ENCODE data around the gene STK38. TPM values are rescaled to one million over a fixed set of nuclear protein-coding genes. Genes with fewer than 3 reads are reported as not detected.

The STK38 gene
- total RNA-seq, 4 donors from 2014 or later = 32.0 to 44.3 (median 40.3) TPM

- intact Hi-C loops (cut with DNase I) = no loop called here
- Histone ChIP-seq H3K4me3 (peak overlapping the region in 3 of 4 donors; percentile 2 to 40 (median 23)), H3K27ac (replicated peaks in 1 of 4) (peak overlapping the region; percentile 53 to 99 (median 96))
Measured at GRCh38 chr6:36544228-36544627, 3.1 kb downstream of the STK38 start.

GRCh38 chr6:36542041-36542440 lies 5.2 kb downstream of the STK38 start:
- peaks cover 38 to 57% (median 53%) of the 10 kb centered on the region in 4 donors for H3K4me1 ChIP-seq
- TF ChIP-seq POLR2AphosphoS5 (IDR thresholded peaks at IDR 0.05) (no peak), EP300 (IDR thresholded peaks at IDR 0.05) (no peak), POLR2A (IDR thresholded peaks at IDR 0.05; ENCODE audit: low read depth) (no peak)
- TF ChIP-seq, protein P1, sequence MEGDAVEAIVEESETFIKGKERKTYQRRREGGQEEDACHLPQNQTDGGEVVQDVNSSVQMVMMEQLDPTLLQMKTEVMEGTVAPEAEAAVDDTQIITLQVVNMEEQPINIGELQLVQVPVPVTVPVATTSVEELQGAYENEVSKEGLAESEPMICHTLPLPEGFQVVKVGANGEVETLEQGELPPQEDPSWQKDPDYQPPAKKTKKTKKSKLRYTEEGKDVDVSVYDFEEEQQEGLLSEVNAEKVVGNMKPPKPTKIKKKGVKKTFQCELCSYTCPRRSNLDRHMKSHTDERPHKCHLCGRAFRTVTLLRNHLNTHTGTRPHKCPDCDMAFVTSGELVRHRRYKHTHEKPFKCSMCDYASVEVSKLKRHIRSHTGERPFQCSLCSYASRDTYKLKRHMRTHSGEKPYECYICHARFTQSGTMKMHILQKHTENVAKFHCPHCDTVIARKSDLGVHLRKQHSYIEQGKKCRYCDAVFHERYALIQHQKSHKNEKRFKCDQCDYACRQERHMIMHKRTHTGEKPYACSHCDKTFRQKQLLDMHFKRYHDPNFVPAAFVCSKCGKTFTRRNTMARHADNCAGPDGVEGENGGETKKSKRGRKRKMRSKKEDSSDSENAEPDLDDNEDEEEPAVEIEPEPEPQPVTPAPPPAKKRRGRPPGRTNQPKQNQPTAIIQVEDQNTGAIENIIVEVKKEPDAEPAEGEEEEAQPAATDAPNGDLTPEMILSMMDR (IDR thresholded peaks at IDR 0.05) = no peak

More at GRCh38 chr6:36544228-36544627, 3.1 kb downstream of the STK38 start:
- DNase-seq (ENCODE audit: extremely low spot score) = no peak
- TF ChIP-seq POLR2A (IDR thresholded peaks at IDR 0.05; ENCODE audit: low read depth) (no peak), EP300 (IDR thresholded peaks at IDR 0.05) (no peak), POLR2AphosphoS5 (IDR thresholded peaks at IDR 0.05) (no peak)
- TF ChIP-seq, protein P1 (IDR thresholded peaks at IDR 0.05) = no peak
- peaks cover 1 to 25% (median 16%) of the 10 kb centered on the region in 4 donors for H3K36me3 ChIP-seq
- 61% methylated on average over 1 of the region's 1 CpG for WGBS
- peaks cover 38 to 67% (median 60%) of the 10 kb centered on the region in 4 donors for H3K4me1 ChIP-seq
- H3K9me3 ChIP-seq = no peaks in the 10 kb centered on the region
- H3K27me3 ChIP-seq = no peaks in the 10 kb centered on the region

GRCh38 chr6:36539814-36540568 lies 7.3 kb downstream of the STK38 start:
- TF ChIP-seq, protein P1 (IDR thresholded peaks at IDR 0.05) = peak in 1 of 3 experiments; percentile 17
- TF ChIP-seq POLR2AphosphoS5 (IDR thresholded peaks at IDR 0.05) = no peak
- H3K27ac ChIP-seq (replicated peaks in 1 of 4) = no peak overlapping the region
- no peaks in the 10 kb centered on the region for H3K27me3 ChIP-seq
- peaks cover 26 to 44% (median 41%) of the 10 kb centered on the region in 4 donors for H3K4me1 ChIP-seq
- intact Hi-C loops (cut with DNase I) = no loop called here
- peaks cover 21 to 55% (median 37%) of the 10 kb centered on the region in 4 donors for H3K36me3 ChIP-seq
- WGBS = 81% methylated on average over 4 of the region's 4 CpGs
- no peak for DNase-seq (ENCODE audit: extremely low spot score)
- no peaks in the 10 kb centered on the region for H3K9me3 ChIP-seq
- no peak overlapping the region for H3K4me3 ChIP-seq

More at GRCh38 chr6:36542041-36542440, 5.2 kb downstream of the STK38 start:
- intact Hi-C loops (cut with DNase I) = no loop called here
- no peaks in the 10 kb centered on the region for H3K9me3 ChIP-seq
- no peaks in the 10 kb centered on the region for H3K27me3 ChIP-seq
- no peak overlapping the region for H3K4me3 ChIP-seq
- no peak overlapping the region for H3K27ac ChIP-seq (replicated peaks in 1 of 4)
- peaks cover 21 to 44% (median 29%) of the 10 kb centered on the region in 4 donors for H3K36me3 ChIP-seq
- 85% methylated on average over 2 of the region's 2 CpGs for WGBS
- no peak for DNase-seq (ENCODE audit: extremely low spot score)

- H3K4me3 ChIP-seq = no peak overlapping the region
- H3K36me3 ChIP-seq = peaks cover 21 to 61% (median 37%) of the 10 kb centered on the region in 4 donors
Measured at GRCh38 chr6:36536873-36537547, 10.3 kb downstream of the STK38 start.

DNA sequence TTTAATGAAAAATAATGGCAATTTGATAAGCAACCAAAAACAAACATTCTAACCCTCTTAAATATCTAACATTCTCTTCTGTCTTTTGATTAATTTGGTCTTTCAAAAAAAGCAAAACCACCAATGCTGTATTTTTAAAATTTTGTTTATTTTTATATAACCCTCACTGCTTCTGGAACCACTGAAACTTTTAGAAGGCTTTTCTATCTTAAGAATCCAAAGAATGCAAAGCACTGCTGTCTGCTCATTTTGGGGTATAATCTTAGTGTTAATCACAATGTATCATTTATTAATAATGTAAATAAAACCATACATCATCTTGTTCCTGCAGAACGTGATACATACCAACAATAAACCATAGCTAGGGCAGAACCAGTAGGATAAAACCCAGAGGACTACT lies 14.0 kb downstream of the STK38 start:
- H3K27me3 ChIP-seq = no peaks in the 10 kb centered on the region
- peaks cover 10 to 21% (median 13%) of the 10 kb centered on the region in 4 donors for H3K4me1 ChIP-seq
- no peak overlapping the region for H3K27ac ChIP-seq (replicated peaks in 1 of 4)
- no peak for TF ChIP-seq POLR2A (IDR thresholded peaks at IDR 0.05; ENCODE audit: low read depth)
- no peak for TF ChIP-seq EP300 (IDR thresholded peaks at IDR 0.05)
- TF ChIP-seq, protein P1 (IDR thresholded peaks at IDR 0.05) = no peak
- no peak for TF ChIP-seq POLR2AphosphoS5 (IDR thresholded peaks at IDR 0.05)
- 42% methylated on average over 1 of the region's 1 CpG for WGBS
- H3K4me3 ChIP-seq = no peak overlapping the region
- no peaks in the 10 kb centered on the region for H3K9me3 ChIP-seq
- intact Hi-C loops (cut with DNase I) = no loop called here
- DNase-seq (ENCODE audit: extremely low spot score) = no peak
- peaks cover 11 to 45% (median 23%) of the 10 kb centered on the region in 4 donors for H3K36me3 ChIP-seq

More at GRCh38 chr6:36536873-36537547, 10.3 kb downstream of the STK38 start:
- H3K9me3 ChIP-seq = no peaks in the 10 kb centered on the region
- H3K27me3 ChIP-seq = no peaks in the 10 kb centered on the region
- H3K27ac ChIP-seq (replicated peaks in 1 of 4) = no peak overlapping the region
- H3K4me1 ChIP-seq = peaks cover 8 to 32% (median 23%) of the 10 kb centered on the region in 4 donors
- intact Hi-C loops (cut with DNase I) = no loop called here
- no peak for TF ChIP-seq EP300 (IDR thresholded peaks at IDR 0.05)
- TF ChIP-seq POLR2A (IDR thresholded peaks at IDR 0.05; ENCODE audit: low read depth) = no peak
- WGBS = 87% methylated on average over 3 of the region's 3 CpGs
- DNase-seq (ENCODE audit: extremely low spot score) = no peak

Data from esophagus muscularis mucosa (tissue), 4 donors.